ENCODE measurements around the gene NUDT7. TPM values are rescaled to one million over a fixed set of nuclear protein-coding genes. Genes with fewer than 3 reads are reported as not detected.

Gene NUDT7
- total and polyA plus RNA-seq, 2 donors (not counting 3 experiments of a cell fraction or from before 2014, with no cell fraction given), result 6.2 to 6.5 TPM

DNA sequence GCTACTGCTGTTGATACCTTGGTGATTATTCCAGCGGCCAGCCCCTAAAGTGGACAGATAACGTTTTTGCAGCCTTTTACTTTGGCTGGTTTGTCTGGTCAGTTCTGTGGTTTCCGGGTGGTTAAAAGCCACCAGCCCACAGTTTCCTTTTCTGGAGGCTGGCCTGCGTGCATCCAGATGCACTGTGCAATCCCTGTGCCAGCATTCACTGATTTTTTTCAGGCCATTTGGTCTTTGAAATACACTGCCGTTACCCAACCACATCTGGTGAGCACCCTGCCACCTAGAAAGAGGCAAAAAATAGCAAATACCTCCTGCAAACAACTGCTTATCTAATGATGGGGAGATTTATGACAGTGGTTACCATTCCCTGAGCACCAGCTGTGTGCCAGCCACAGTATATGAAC lies 797 bp downstream of the NUDT7 start:
- peaks cover 10% of the 10 kb centered on the region for H3K4me1 ChIP-seq (ENCODE audit: control insufficient read depth, extremely low read depth, insufficient read depth, low read length)
- FAIRE-seq (peak; percentile 94), DNase-seq (ENCODE audit: low read depth, low spot score) (peak; percentile 43)
- no peaks in the 10 kb centered on the region for H3K79me2 ChIP-seq (ENCODE audit: control insufficient read depth, insufficient read depth, low read length)
- TF ChIP-seq MYC (IDR thresholded peaks at IDR 0.05; ENCODE audit: low read depth, low read length), result no peak
- peak; percentile 38 for TF ChIP-seq GATA2 (IDR thresholded peaks at IDR 0.05; ENCODE audit: insufficient read depth, insufficient read length, low read depth, low read length)
- CTCF ChIA-PET, result interaction anchor here (2.1 kb wide), 1 partner anchor 280 kb away, joined by 5 read pairs; no protein-coding TSS in a partner anchor
- peak overlapping the region; percentile 100 for H2AFZ ChIP-seq (ENCODE audit: low read depth, low read length)
- peak overlapping the region; percentile 79 to 95 (median 89) for H3K4me3 ChIP-seq (replicated peaks in 1 of 3; ENCODE audit: insufficient read depth in 1 of 3, low read depth in 1 of 3, low read length in 3 of 3)
- H3K27ac ChIP-seq (ENCODE audit: insufficient read depth, low read depth, low read length), result peak overlapping the region; percentile 79
- no TSS peak for BruUV-seq (replicated peaks)
- no peaks in the 10 kb centered on the region for H3K9me3 ChIP-seq (replicated peaks; ENCODE audit: control insufficient read depth, insufficient read depth, low read length)
- H3K9me1 ChIP-seq (replicated peaks; ENCODE audit: control insufficient read depth, extremely low read depth, insufficient read depth, low read length), result no peaks in the 10 kb centered on the region
- intact Hi-C loops (cut with micrococcal nuclease) (loop anchor here (2.0 to 10.0 kb wide), 7 partner anchors 46 to 416 kb away; partner anchors contain the start of gene VAT1L), dilution Hi-C loops (cut with MboI; ENCODE audit: extremely low pct_ligation_motif_present, low sequenced_read_pairs) (no loop called here)
- no peaks in the 10 kb centered on the region for H3K36me3 ChIP-seq (ENCODE audit: control insufficient read depth in 2 of 2, extremely low read depth in 1 of 2, insufficient read depth in 2 of 2, low read length in 2 of 2)
- no peaks in the 10 kb centered on the region for H3K27me3 ChIP-seq (ENCODE audit: control insufficient read depth in 2 of 2, insufficient read depth in 2 of 2, low read length in 2 of 2)
- peak overlapping the region; percentile 95 for H3K4me2 ChIP-seq (ENCODE audit: insufficient read depth, low read length)
- H4K20me1 ChIP-seq (replicated peaks; ENCODE audit: control insufficient read depth, extremely low read depth, insufficient read depth, low read length), result no peaks in the 10 kb centered on the region
- peak overlapping the region; percentile 88 for H3K9ac ChIP-seq (replicated peaks; ENCODE audit: extremely low read depth, insufficient read depth, low read length)
- POLR2A ChIA-PET, result interaction anchor here (0.7 to 0.8 kb wide), 3 partner anchors 111 to 325 kb away, joined by 3 to 6 read pairs (median 4); no protein-coding TSS in a partner anchor

DNA sequence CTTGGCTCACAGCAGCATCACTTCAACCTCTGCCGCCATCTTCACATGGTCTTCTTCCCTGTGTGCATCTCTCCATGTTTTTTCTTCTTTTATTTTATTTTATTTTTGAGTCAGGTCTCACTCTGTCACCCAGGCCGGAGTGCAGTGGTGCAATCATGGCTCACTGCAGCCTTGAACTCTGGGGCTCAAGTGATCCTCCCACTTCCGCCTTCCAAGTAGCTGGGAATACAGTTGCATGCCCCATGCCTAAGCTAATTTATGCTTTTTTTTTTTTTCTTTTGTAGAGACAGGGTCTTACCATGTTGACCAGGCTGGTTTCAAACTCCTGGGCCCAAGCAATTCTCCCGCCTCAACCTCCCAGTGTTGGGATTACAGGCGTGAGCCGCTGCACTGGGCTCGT lies 1.9 kb downstream of the NUDT7 start:
- Histone ChIP-seq H3K9ac (replicated peaks; ENCODE audit: extremely low read depth, insufficient read depth, low read length) (no peak overlapping the region), H3K4me3 (replicated peaks in 1 of 3; ENCODE audit: insufficient read depth in 1 of 3, low read depth in 1 of 3, low read length in 3 of 3) (no peak overlapping the region), H3K4me2 (ENCODE audit: insufficient read depth, low read length) (no peak overlapping the region), H3K27ac (ENCODE audit: insufficient read depth, low read depth, low read length) (no peak overlapping the region), H3K27me3 (ENCODE audit: control insufficient read depth in 2 of 2, insufficient read depth in 2 of 2, low read length in 2 of 2) (no peaks in the 10 kb centered on the region), H2AFZ (ENCODE audit: low read depth, low read length) (no peak overlapping the region), H3K9me3 (replicated peaks; ENCODE audit: control insufficient read depth, insufficient read depth, low read length) (no peaks in the 10 kb centered on the region), H4K20me1 (replicated peaks; ENCODE audit: control insufficient read depth, extremely low read depth, insufficient read depth, low read length) (no peaks in the 10 kb centered on the region), H3K36me3 (ENCODE audit: control insufficient read depth in 2 of 2, extremely low read depth in 1 of 2, insufficient read depth in 2 of 2, low read length in 2 of 2) (no peaks in the 10 kb centered on the region), H3K4me1 (ENCODE audit: control insufficient read depth, extremely low read depth, insufficient read depth, low read length) (peaks cover 10% of the 10 kb centered on the region), H3K79me2 (ENCODE audit: control insufficient read depth, insufficient read depth, low read length) (no peaks in the 10 kb centered on the region), H3K9me1 (replicated peaks; ENCODE audit: control insufficient read depth, extremely low read depth, insufficient read depth, low read length) (no peaks in the 10 kb centered on the region)
- no peak for FAIRE-seq
- BruUV-seq (replicated peaks), result no TSS peak
- ChIA-PET CTCF (interaction anchor here (0.7 kb wide), 1 partner anchor 36 kb away, joined by 4 read pairs; no protein-coding TSS in a partner anchor), POLR2A (no interaction called here)
- no peak for DNase-seq (ENCODE audit: low read depth, low spot score)
- intact Hi-C loops (cut with micrococcal nuclease) (loop anchor here (5.0 to 10.0 kb wide), 5 partner anchors 47 to 417 kb away; no protein-coding TSS in a partner anchor), dilution Hi-C loops (cut with MboI; ENCODE audit: extremely low pct_ligation_motif_present, low sequenced_read_pairs) (no loop called here)
- TF ChIP-seq EZH2 (IDR thresholded peaks at IDR 0.05; ENCODE audit: borderline replicate concordance, low read depth, low read length, severe bottlenecking) (no peak), MYC (IDR thresholded peaks at IDR 0.05; ENCODE audit: low read depth, low read length) (no peak), JUN (IDR thresholded peaks at IDR 0.05; ENCODE audit: borderline replicate concordance, insufficient read depth, insufficient read length, low read depth) (no peak), GATA2 (IDR thresholded peaks at IDR 0.05; ENCODE audit: insufficient read depth, insufficient read length, low read depth, low read length) (no peak), FOS (IDR thresholded peaks at IDR 0.05; ENCODE audit: borderline replicate concordance, insufficient read depth, low read length) (no peak), POLR2AphosphoS5 (IDR thresholded peaks at IDR 0.05; ENCODE audit: insufficient read depth, low read depth, low read length) (no peak), POLR2A (IDR thresholded peaks at IDR 0.05; ENCODE audit: low read depth, low read length) (no peak)
- TF ChIP-seq, protein P1, sequence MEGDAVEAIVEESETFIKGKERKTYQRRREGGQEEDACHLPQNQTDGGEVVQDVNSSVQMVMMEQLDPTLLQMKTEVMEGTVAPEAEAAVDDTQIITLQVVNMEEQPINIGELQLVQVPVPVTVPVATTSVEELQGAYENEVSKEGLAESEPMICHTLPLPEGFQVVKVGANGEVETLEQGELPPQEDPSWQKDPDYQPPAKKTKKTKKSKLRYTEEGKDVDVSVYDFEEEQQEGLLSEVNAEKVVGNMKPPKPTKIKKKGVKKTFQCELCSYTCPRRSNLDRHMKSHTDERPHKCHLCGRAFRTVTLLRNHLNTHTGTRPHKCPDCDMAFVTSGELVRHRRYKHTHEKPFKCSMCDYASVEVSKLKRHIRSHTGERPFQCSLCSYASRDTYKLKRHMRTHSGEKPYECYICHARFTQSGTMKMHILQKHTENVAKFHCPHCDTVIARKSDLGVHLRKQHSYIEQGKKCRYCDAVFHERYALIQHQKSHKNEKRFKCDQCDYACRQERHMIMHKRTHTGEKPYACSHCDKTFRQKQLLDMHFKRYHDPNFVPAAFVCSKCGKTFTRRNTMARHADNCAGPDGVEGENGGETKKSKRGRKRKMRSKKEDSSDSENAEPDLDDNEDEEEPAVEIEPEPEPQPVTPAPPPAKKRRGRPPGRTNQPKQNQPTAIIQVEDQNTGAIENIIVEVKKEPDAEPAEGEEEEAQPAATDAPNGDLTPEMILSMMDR (IDR thresholded peaks at IDR 0.05; ENCODE audit: extremely low read depth in 1 of 2, insufficient read depth in 1 of 2, low read depth in 1 of 2, low read length in 2 of 2), result no peak
- TF ChIP-seq, protein P2, sequence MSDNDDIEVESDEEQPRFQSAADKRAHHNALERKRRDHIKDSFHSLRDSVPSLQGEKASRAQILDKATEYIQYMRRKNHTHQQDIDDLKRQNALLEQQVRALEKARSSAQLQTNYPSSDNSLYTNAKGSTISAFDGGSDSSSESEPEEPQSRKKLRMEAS (IDR thresholded peaks at IDR 0.05; ENCODE audit: insufficient read depth, insufficient read length), result no peak

All from endothelial cell of umbilical vein (primary cell).